ENCODE data around the gene SLC5A4.
"Not testable (repeated sequence)": the region's sequence is repeated elsewhere in the genome, so short reads cannot be mapped to it uniquely, and the experiment has no call there.

The SLC5A4 gene

GRCh38 chr22:32263678-32264077 is 8.5 kb upstream of the SLC5A4 start:
- WGBS, 2 experiments = 95 to 100% methylated on average over 1 to 4 of the region's 4 CpGs
- H3K27me3 ChIP-seq (ENCODE audit: control insufficient read depth, insufficient read depth, low read length, poor library complexity, severe bottlenecking); H3K27ac ChIP-seq (ENCODE audit: insufficient read depth, low read depth, low read length, poor library complexity, severe bottlenecking): not testable (repeated sequence)

GRCh38 chr22:32261306-32261705 is 6.2 kb upstream of the SLC5A4 start:
- Histone ChIP-seq H3K27ac (ENCODE audit: insufficient read depth, low read depth, low read length, poor library complexity, severe bottlenecking) (no peak overlapping the region), H3K4me3 (ENCODE audit: insufficient read depth, low read depth, low read length) (no peak overlapping the region), H3K4me1 (ENCODE audit: control insufficient read depth, insufficient read depth, low read length) (no peaks in the 10 kb centered on the region), H3K36me3 (ENCODE audit: control insufficient read depth, insufficient read depth, low read length) (no peaks in the 10 kb centered on the region), H3K27me3 (ENCODE audit: control insufficient read depth, insufficient read depth, low read length, poor library complexity, severe bottlenecking) (peaks cover 3% of the 10 kb centered on the region), H3K9me3 (ENCODE audit: control insufficient read depth, low read length) (no peaks in the 10 kb centered on the region)
- WGBS, 2 experiments = 90 to 91% methylated on average over 4 of the region's 4 CpGs

More at GRCh38 chr22:32263678-32264077, 8.5 kb upstream of the SLC5A4 start:
- not testable (repeated sequence) for H3K9me3 ChIP-seq (ENCODE audit: control insufficient read depth, low read length); H3K36me3 ChIP-seq (ENCODE audit: control insufficient read depth, insufficient read depth, low read length); H3K4me3 ChIP-seq (ENCODE audit: insufficient read depth, low read depth, low read length); H3K4me1 ChIP-seq (ENCODE audit: control insufficient read depth, insufficient read depth, low read length)

GRCh38 chr22:32258791-32259190 is 3.6 kb upstream of the SLC5A4 start:
- no peaks in the 10 kb centered on the region for H3K36me3 ChIP-seq (ENCODE audit: control insufficient read depth, insufficient read depth, low read length)
- peaks cover 3% of the 10 kb centered on the region for H3K27me3 ChIP-seq (ENCODE audit: control insufficient read depth, insufficient read depth, low read length, poor library complexity, severe bottlenecking)
- H3K4me3 ChIP-seq (ENCODE audit: insufficient read depth, low read depth, low read length) = no peak overlapping the region
- no peaks in the 10 kb centered on the region for H3K9me3 ChIP-seq (ENCODE audit: control insufficient read depth, low read length)
- 82% methylated on average over 2 of the region's 2 CpGs for WGBS, 2 experiments
- H3K4me1 ChIP-seq (ENCODE audit: control insufficient read depth, insufficient read depth, low read length) = no peaks in the 10 kb centered on the region
- no peak overlapping the region for H3K27ac ChIP-seq (ENCODE audit: insufficient read depth, low read depth, low read length, poor library complexity, severe bottlenecking)

- Histone ChIP-seq H3K27ac (ENCODE audit: insufficient read depth, low read depth, low read length, poor library complexity, severe bottlenecking) (no peak overlapping the region), H3K36me3 (ENCODE audit: control insufficient read depth, insufficient read depth, low read length) (no peaks in the 10 kb centered on the region), H3K27me3 (ENCODE audit: control insufficient read depth, insufficient read depth, low read length, poor library complexity, severe bottlenecking) (peaks cover 3% of the 10 kb centered on the region), H3K9me3 (ENCODE audit: control insufficient read depth, low read length) (no peaks in the 10 kb centered on the region), H3K4me1 (ENCODE audit: control insufficient read depth, insufficient read depth, low read length) (no peaks in the 10 kb centered on the region), H3K4me3 (ENCODE audit: insufficient read depth, low read depth, low read length) (no peak overlapping the region)
- WGBS, 2 experiments = 90 to 92% methylated on average over 3 of the region's 3 CpGs
These were observed 579 bp upstream of the SLC5A4 start for GRCh38 chr22:32255726-32256125.

GRCh38 chr22:32249231-32249630 is 5.9 kb downstream of the SLC5A4 start:
- Histone ChIP-seq H3K27ac (ENCODE audit: insufficient read depth, low read depth, low read length, poor library complexity, severe bottlenecking) (no peak overlapping the region), H3K9me3 (ENCODE audit: control insufficient read depth, low read length) (no peaks in the 10 kb centered on the region), H3K4me3 (ENCODE audit: insufficient read depth, low read depth, low read length) (no peak overlapping the region), H3K36me3 (ENCODE audit: control insufficient read depth, insufficient read depth, low read length) (no peaks in the 10 kb centered on the region), H3K4me1 (ENCODE audit: control insufficient read depth, insufficient read depth, low read length) (no peaks in the 10 kb centered on the region), H3K27me3 (ENCODE audit: control insufficient read depth, insufficient read depth, low read length, poor library complexity, severe bottlenecking) (peaks cover 5% of the 10 kb centered on the region)
- WGBS, 2 experiments = 96 to 100% methylated on average over 1 of the region's 1 CpG

- H3K27me3 ChIP-seq (ENCODE audit: control insufficient read depth, insufficient read depth, low read length, poor library complexity, severe bottlenecking) = peaks cover 5% of the 10 kb centered on the region
- no peak overlapping the region for H3K4me3 ChIP-seq (ENCODE audit: insufficient read depth, low read depth, low read length)
- H3K4me1 ChIP-seq (ENCODE audit: control insufficient read depth, insufficient read depth, low read length) = no peaks in the 10 kb centered on the region
- no peaks in the 10 kb centered on the region for H3K9me3 ChIP-seq (ENCODE audit: control insufficient read depth, low read length)
- H3K36me3 ChIP-seq (ENCODE audit: control insufficient read depth, insufficient read depth, low read length) = no peaks in the 10 kb centered on the region
- 85 to 86% methylated on average over 1 of the region's 1 CpG for WGBS, 2 experiments
- H3K27ac ChIP-seq (ENCODE audit: insufficient read depth, low read depth, low read length, poor library complexity, severe bottlenecking) = no peak overlapping the region
These were observed 6.9 kb downstream of the SLC5A4 start for GRCh38 chr22:32248276-32248675.

DNA sequence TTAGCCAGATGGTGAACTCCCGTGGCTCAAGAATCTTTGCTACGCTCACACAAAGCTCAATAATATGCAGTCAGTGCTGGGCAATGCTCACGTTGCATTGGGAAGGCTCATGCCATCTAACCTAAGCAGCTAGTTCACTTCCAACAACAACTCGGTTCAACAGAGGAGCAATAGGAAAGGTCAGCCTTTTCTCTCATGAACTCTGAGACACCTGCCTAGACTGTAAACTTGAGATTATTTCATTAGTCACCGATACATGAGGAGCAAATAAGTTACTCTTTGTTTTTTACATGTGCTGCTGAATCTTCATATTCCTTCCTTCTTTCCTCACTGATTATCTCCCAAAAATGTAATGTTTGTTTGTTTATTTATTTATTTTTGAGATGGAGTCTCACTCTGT is 9.0 kb downstream of the SLC5A4 start:
- WGBS, 2 experiments = 90 to 93% methylated on average over 5 of the region's 5 CpGs
- H3K9me3 ChIP-seq (ENCODE audit: control insufficient read depth, low read length) = no peaks in the 10 kb centered on the region
- H3K4me3 ChIP-seq (ENCODE audit: insufficient read depth, low read depth, low read length) = no peak overlapping the region
- no peak overlapping the region for H3K27ac ChIP-seq (ENCODE audit: insufficient read depth, low read depth, low read length, poor library complexity, severe bottlenecking)
- H3K4me1 ChIP-seq (ENCODE audit: control insufficient read depth, insufficient read depth, low read length) = no peaks in the 10 kb centered on the region
- peaks cover 5% of the 10 kb centered on the region for H3K27me3 ChIP-seq (ENCODE audit: control insufficient read depth, insufficient read depth, low read length, poor library complexity, severe bottlenecking)
- H3K36me3 ChIP-seq (ENCODE audit: control insufficient read depth, insufficient read depth, low read length) = no peaks in the 10 kb centered on the region

- H3K4me1 ChIP-seq (ENCODE audit: control insufficient read depth, insufficient read depth, low read length) = no peaks in the 10 kb centered on the region
- 85 to 92% methylated on average over 3 of the region's 3 CpGs for WGBS, 2 experiments
- no peak overlapping the region for H3K27ac ChIP-seq (ENCODE audit: insufficient read depth, low read depth, low read length, poor library complexity, severe bottlenecking)
- peaks cover 5% of the 10 kb centered on the region for H3K27me3 ChIP-seq (ENCODE audit: control insufficient read depth, insufficient read depth, low read length, poor library complexity, severe bottlenecking)
- H3K9me3 ChIP-seq (ENCODE audit: control insufficient read depth, low read length) = no peaks in the 10 kb centered on the region
- no peak overlapping the region for H3K4me3 ChIP-seq (ENCODE audit: insufficient read depth, low read depth, low read length)
- H3K36me3 ChIP-seq (ENCODE audit: control insufficient read depth, insufficient read depth, low read length) = no peaks in the 10 kb centered on the region
These were observed 10.1 kb downstream of the SLC5A4 start for GRCh38 chr22:32245042-32245441.

DNA sequence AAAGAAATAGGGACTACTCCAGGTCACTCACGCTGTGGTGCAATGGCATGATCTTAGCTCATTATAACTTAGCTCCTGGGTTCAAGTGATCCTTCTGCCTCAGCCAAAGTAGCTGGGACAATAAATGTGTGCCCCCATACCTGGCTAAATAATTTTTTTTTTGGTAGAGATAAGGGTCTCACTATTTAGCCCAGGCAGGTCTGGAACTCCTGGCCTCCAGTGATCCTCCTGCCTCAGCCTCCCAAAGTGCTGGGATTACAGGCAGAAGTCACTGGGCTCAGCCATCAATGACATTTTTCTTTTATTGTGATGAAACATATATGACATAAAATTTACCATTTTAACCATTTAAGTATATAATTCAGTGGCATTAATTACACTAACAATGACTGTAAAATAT is 10.6 kb downstream of the SLC5A4 start:
- H3K4me3 ChIP-seq (ENCODE audit: insufficient read depth, low read depth, low read length) = no peak overlapping the region
- H3K9me3 ChIP-seq (ENCODE audit: control insufficient read depth, low read length) = no peaks in the 10 kb centered on the region
- no peaks in the 10 kb centered on the region for H3K4me1 ChIP-seq (ENCODE audit: control insufficient read depth, insufficient read depth, low read length)
- no peak overlapping the region for H3K27ac ChIP-seq (ENCODE audit: insufficient read depth, low read depth, low read length, poor library complexity, severe bottlenecking)
- no peaks in the 10 kb centered on the region for H3K36me3 ChIP-seq (ENCODE audit: control insufficient read depth, insufficient read depth, low read length)
- peaks cover 5% of the 10 kb centered on the region for H3K27me3 ChIP-seq (ENCODE audit: control insufficient read depth, insufficient read depth, low read length, poor library complexity, severe bottlenecking)
- 88 to 96% methylated on average over 1 of the region's 1 CpG for WGBS, 2 experiments

DNA sequence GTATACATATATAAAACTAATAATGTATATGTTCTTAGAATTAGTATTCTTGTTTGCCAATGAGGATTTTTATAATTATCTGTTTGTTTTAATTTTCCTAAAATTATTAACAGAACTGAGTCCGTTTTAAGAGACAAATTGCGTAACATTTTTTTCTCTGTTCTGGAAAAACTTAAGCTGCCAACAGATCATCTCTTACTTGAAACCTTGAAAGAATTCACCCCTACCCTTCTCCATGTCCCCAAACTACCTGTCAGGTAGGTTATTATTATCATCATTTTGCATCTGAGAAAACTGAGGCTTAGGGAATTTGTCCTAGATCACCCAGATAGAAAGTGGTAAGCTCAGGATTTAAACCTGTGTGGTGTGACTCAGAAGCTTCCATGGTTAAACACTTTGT is 14.7 kb downstream of the SLC5A4 start:
- no peaks in the 10 kb centered on the region for H3K27me3 ChIP-seq (ENCODE audit: control insufficient read depth, insufficient read depth, low read length, poor library complexity, severe bottlenecking)
- H3K9me3 ChIP-seq (ENCODE audit: control insufficient read depth, low read length) = no peaks in the 10 kb centered on the region
- no peaks in the 10 kb centered on the region for H3K36me3 ChIP-seq (ENCODE audit: control insufficient read depth, insufficient read depth, low read length)
- no peak overlapping the region for H3K27ac ChIP-seq (ENCODE audit: insufficient read depth, low read depth, low read length, poor library complexity, severe bottlenecking)
- H3K4me3 ChIP-seq (ENCODE audit: insufficient read depth, low read depth, low read length) = no peak overlapping the region
- no peaks in the 10 kb centered on the region for H3K4me1 ChIP-seq (ENCODE audit: control insufficient read depth, insufficient read depth, low read length)
- 94 to 100% methylated on average over 2 of the region's 2 CpGs for WGBS, 2 experiments

DNA sequence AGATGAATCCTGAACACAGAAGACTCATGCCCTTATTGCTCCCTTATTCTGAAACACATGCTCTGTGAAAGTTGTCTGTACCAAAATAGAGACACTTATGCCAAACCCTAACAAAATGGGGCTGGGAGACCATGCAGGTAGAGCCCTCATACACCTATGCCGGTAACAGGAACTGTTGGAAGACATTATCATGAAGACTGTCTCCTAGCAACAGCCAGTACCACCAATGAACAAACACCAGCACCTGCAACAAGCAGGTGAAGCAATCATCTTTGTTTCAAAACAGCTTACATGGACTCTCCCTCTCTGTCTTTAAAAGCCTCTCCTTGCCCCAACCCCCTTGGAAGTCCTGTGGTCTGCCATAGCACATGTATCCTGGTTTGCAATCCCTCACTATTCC is 17.2 kb downstream of the SLC5A4 start:
- Histone ChIP-seq H3K4me3 (ENCODE audit: insufficient read depth, low read depth, low read length) (no peak overlapping the region), H3K4me1 (ENCODE audit: control insufficient read depth, insufficient read depth, low read length) (no peaks in the 10 kb centered on the region), H3K27me3 (ENCODE audit: control insufficient read depth, insufficient read depth, low read length, poor library complexity, severe bottlenecking) (no peaks in the 10 kb centered on the region), H3K9me3 (ENCODE audit: control insufficient read depth, low read length) (no peaks in the 10 kb centered on the region), H3K27ac (ENCODE audit: insufficient read depth, low read depth, low read length, poor library complexity, severe bottlenecking) (no peak overlapping the region), H3K36me3 (ENCODE audit: control insufficient read depth, insufficient read depth, low read length) (no peaks in the 10 kb centered on the region)
- WGBS, 2 experiments = 88 to 92% methylated on average over 1 of the region's 1 CpG
